BLaER1 (cell line): ENCODE data around the gene YBX2.

Experiments used
- H3K27ac ChIP-seq: shearing (Covaris generic); formaldehyde crosslinking; 2 replicates; pipeline ENCODE4 v1.8.1; 2022
- H3K27me3 ChIP-seq: shearing (Covaris generic); formaldehyde crosslinking; 2 replicates; pipeline ENCODE4 v1.8.1; 2022
- H3K36me3 ChIP-seq: shearing (Covaris generic); formaldehyde crosslinking; 2 replicates; pipeline ENCODE4 v1.8.1; 2022
- H3K4me1 ChIP-seq: shearing (Covaris generic); formaldehyde crosslinking; 2 replicates; pipeline ENCODE4 v1.8.1; 2022
- H3K4me2 ChIP-seq: shearing (Covaris generic); formaldehyde crosslinking; 2 replicates; pipeline ENCODE4 v1.8.1; 2022
- H3K4me3 ChIP-seq: shearing (Covaris generic); formaldehyde crosslinking; 2 replicates; pipeline ENCODE4 v1.8.1; 2022
- H3K9ac ChIP-seq: shearing (Covaris generic); formaldehyde crosslinking; 2 replicates; pipeline ENCODE4 v1.8.1; 2022
- H3K9me3 ChIP-seq: shearing (Covaris generic); formaldehyde crosslinking; 2 replicates; pipeline ENCODE4 v1.8.1; 2022
- H4K20me1 ChIP-seq: shearing (Covaris generic); formaldehyde crosslinking; 2 replicates; pipeline ENCODE4 v1.8.1; 2022
- Cebpa-rat ChIP-seq: shearing (Covaris generic); IDR thresholded peaks from 2 replicates; pipeline ENCODE4 v1.8.1; 2022

YBX2 gene

GRCh38 chr17:7241090-7241733, 53.2 kb downstream of the YBX2 start:
- peaks cover 39% of the 10 kb centered on the region for H3K4me1 ChIP-seq
- H3K4me3 ChIP-seq: peak overlapping the region; percentile 92
- peak overlapping the region; percentile 84 for H3K27ac ChIP-seq
- peaks cover 25% of the 10 kb centered on the region for H4K20me1 ChIP-seq
- H3K4me2 ChIP-seq: peak overlapping the region; percentile 82
- H3K9me3 ChIP-seq: no peaks in the 10 kb centered on the region
- no peak for TF ChIP-seq Cebpa-rat
- H3K27me3 ChIP-seq: no peaks in the 10 kb centered on the region
- peaks cover 52% of the 10 kb centered on the region for H3K36me3 ChIP-seq
- H3K9ac ChIP-seq: peak overlapping the region; percentile 92

DNA sequence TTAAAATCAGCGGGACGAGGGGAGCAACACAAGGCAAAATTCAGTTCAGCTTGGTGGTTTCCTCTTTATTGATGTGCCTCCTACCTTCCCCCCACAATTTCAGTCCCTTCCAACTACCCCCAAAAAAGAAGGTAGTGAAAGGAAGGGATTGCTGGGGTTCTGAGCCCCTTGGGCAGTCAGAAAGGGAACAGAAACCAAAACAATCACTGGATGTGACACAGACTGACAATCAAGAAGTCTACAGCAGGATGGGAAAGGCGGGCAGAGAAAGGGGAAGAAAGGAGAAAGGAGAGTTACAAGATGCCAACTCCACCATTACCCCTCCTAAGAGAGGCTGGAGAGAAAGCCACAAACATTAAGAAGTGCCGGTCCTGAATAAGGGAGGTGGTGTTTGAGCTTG, 54.1 kb downstream of the YBX2 start:
- no peaks in the 10 kb centered on the region for H3K9me3 ChIP-seq
- no peak for TF ChIP-seq Cebpa-rat
- H3K4me1 ChIP-seq: peaks cover 47% of the 10 kb centered on the region
- H3K4me3 ChIP-seq: peak overlapping the region; percentile 92
- H3K36me3 ChIP-seq: peaks cover 52% of the 10 kb centered on the region
- H4K20me1 ChIP-seq: peaks cover 27% of the 10 kb centered on the region
- H3K27ac ChIP-seq: peak overlapping the region; percentile 84
- H3K27me3 ChIP-seq: no peaks in the 10 kb centered on the region
- H3K9ac ChIP-seq: peak overlapping the region; percentile 92
- peak overlapping the region; percentile 82 for H3K4me2 ChIP-seq

DNA sequence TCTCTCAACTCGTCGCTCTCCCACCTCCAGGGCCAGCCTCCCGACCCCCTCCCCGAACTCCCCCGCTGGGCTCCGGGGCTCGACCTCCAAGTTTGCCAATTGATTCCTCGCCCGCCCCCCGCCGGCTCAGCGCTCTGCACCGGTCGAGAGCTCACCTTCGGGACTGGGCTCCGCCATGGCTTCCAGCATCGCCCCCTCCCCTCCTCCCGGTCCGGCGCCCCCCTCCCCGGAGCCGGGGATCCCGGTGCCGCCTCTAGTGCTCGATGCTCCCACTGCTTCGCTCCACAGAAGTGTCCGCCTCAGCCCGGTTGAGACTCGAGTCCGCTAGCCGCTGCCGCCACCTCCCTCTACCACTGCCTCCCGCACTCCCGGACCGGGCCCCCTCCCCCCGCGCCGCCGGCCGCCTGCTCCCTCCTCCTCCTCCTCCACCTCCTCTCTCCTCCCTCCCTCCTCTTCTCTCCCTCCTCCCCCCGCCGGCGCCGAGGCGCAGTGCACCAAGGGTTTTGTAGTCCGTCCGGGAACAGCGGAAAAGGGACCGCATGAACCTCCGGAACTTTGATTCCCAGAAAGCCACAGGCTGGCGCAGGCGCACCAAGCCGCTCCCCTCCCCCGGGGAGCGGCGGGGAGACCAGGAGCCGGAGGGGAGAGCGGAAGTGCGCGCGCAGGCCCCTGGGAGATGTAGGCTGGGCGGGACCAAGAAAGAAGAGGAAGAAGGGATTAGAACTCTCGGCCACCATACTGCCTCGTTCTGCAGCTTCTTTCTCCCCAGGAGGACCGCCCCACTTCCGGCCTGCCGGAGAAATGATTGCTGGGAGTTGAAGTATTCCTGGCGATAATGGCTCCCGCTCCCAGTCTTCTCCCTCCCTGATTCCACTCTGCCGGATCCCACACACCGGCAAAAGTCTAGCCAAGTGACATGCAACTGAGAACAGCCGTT, 55.1 kb downstream of the YBX2 start, which contains the start of gene PHF23:
TSS of gene PHF23 (minus strand) at position 367 of the 937 bp plus-strand sequence. CDS start at position 189, 178 bp downstream.
- Histone ChIP-seq H3K27ac (peak within 1 kb of the TSS; percentile 95), H3K27me3 (no peaks in the 10 kb centered on the region), H3K9me3 (no peaks in the 10 kb centered on the region), H3K4me3 (peak within 1 kb of the TSS; percentile 92), H3K36me3 (peaks cover 48% of the 10 kb centered on the region), H3K4me1 (peaks cover 56% of the 10 kb centered on the region), H4K20me1 (peaks cover 34% of the 10 kb centered on the region), H3K4me2 (peak within 1 kb of the TSS; percentile 82), H3K9ac (peak within 1 kb of the TSS; percentile 97)
- TF ChIP-seq Cebpa-rat: no peak

GRCh38 chr17:7238420-7239090, 55.9 kb downstream of the YBX2 start:
- Histone ChIP-seq H3K4me3 (peak overlapping the region; percentile 92), H3K27ac (peak overlapping the region; percentile 95), H3K9me3 (no peaks in the 10 kb centered on the region), H3K4me2 (peak overlapping the region; percentile 56), H3K4me1 (peaks cover 56% of the 10 kb centered on the region), H3K27me3 (no peaks in the 10 kb centered on the region), H3K9ac (peak overlapping the region; percentile 97), H3K36me3 (peaks cover 40% of the 10 kb centered on the region), H4K20me1 (peaks cover 35% of the 10 kb centered on the region)
- no peak for TF ChIP-seq Cebpa-rat
